ENCODE data around the gene THUMPD3. TPM values are rescaled to one million over a fixed set of nuclear protein-coding genes. Genes with fewer than 3 reads are reported as not detected.
A peak's percentile ranks its signal among the peaks of the same experiment; 100 is the strongest.

Gene THUMPD3
- total RNA-seq, 1 donor from 2014 or later = 32.7 TPM

DNA sequence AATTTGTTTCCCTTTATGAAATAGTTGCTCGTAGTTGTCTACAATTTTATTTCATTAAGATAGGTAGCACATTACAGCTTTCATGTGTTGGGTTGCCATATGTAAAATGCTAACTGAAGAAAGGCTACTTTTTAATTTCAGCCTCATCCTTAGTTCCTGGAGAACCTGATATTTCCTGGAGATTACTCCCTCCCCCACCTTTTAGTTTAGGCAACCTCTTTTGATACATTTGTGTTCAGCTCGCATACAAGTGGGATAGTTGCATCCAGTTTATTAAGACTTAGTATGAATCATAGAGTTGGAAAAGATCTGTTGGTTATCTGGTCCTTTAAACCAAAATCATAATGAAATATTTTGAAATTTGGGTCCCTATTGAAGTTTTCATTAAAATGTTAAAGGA, 40.6 kb downstream of the THUMPD3 start:
- H3K4me1 ChIP-seq (ENCODE audit: insufficient read depth, low read length) = peaks cover 43% of the 10 kb centered on the region
- H3K4me2 ChIP-seq (ENCODE audit: low read length) = peak overlapping the region; percentile 93

DNA sequence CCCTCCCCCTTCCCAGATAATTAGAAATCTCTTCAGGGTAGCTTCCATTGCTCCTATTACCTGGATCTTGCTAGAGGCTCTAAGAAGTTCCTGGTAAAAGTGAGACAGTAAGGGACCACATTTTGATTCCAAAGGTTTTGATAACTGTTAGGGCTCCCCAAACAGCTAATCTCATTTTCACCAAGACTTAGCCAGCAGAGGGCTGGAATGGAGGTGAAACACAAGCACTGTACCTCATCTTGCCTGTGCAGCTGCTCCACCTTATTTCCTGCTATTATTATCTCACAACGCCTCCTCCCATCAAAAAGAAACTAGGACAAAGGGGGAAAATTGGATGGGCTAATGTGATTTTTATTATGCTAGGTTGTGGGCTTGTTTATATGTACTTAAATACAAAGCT, 41.8 kb downstream of the THUMPD3 start:
- Histone ChIP-seq H4K20me1 (ENCODE audit: insufficient read depth, low read length) (peaks cover 98% of the 10 kb centered on the region), H3K79me2 (ENCODE audit: insufficient read depth, low read length) (peaks cover 100% of the 10 kb centered on the region), H3K4me1 (ENCODE audit: insufficient read depth, low read length) (peaks cover 43% of the 10 kb centered on the region), H3K4me3 (ENCODE audit: insufficient read depth, low read depth, low read length) (no peak overlapping the region), H3K4me2 (ENCODE audit: low read length) (peak overlapping the region; percentile 43), H3K27me3 (ENCODE audit: insufficient read depth, low read length) (no peaks in the 10 kb centered on the region), H3K9me3 (ENCODE audit: insufficient read depth, low read depth, low read length) (no peaks in the 10 kb centered on the region), H3K9ac (ENCODE audit: low read length) (no peak overlapping the region), H2AFZ (ENCODE audit: low read depth, low read length) (no peak overlapping the region), H3K36me3 (ENCODE audit: insufficient read depth, low read length) (no peaks in the 10 kb centered on the region), H3K27ac (ENCODE audit: low read depth, low read length) (no peak overlapping the region)
- peak overlapping the region; percentile 8 for H3K27ac Mint-ChIP-seq (ENCODE audit: unreplicated experiment)
- no peaks in the 10 kb centered on the region for H3K27me3 Mint-ChIP-seq (ENCODE audit: low read depth, unreplicated experiment)
- H3K4me3 Mint-ChIP-seq (ENCODE audit: unreplicated experiment) = peak overlapping the region; percentile 41
- FAIRE-seq = no peak
- H3K9me3 Mint-ChIP-seq (ENCODE audit: unreplicated experiment) = no peaks in the 10 kb centered on the region
- no peak for DNase-seq (ENCODE audit: low read depth)
- peaks cover 26% of the 10 kb centered on the region for H3K4me1 Mint-ChIP-seq (ENCODE audit: low read depth, unreplicated experiment)
- H3K36me3 Mint-ChIP-seq (ENCODE audit: low read depth, unreplicated experiment) = no peaks in the 10 kb centered on the region
- TF ChIP-seq, protein P1, sequence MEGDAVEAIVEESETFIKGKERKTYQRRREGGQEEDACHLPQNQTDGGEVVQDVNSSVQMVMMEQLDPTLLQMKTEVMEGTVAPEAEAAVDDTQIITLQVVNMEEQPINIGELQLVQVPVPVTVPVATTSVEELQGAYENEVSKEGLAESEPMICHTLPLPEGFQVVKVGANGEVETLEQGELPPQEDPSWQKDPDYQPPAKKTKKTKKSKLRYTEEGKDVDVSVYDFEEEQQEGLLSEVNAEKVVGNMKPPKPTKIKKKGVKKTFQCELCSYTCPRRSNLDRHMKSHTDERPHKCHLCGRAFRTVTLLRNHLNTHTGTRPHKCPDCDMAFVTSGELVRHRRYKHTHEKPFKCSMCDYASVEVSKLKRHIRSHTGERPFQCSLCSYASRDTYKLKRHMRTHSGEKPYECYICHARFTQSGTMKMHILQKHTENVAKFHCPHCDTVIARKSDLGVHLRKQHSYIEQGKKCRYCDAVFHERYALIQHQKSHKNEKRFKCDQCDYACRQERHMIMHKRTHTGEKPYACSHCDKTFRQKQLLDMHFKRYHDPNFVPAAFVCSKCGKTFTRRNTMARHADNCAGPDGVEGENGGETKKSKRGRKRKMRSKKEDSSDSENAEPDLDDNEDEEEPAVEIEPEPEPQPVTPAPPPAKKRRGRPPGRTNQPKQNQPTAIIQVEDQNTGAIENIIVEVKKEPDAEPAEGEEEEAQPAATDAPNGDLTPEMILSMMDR (IDR thresholded peaks at IDR 0.05; ENCODE audit: insufficient read depth, low read depth, low read length) = no peak
- no peak for TF ChIP-seq EZH2 (IDR thresholded peaks at IDR 0.05; ENCODE audit: insufficient read depth, low read length)

More for the DNA sequence above, 40.6 kb downstream of the THUMPD3 start:
- peak overlapping the region; percentile 99 for H3K4me3 Mint-ChIP-seq (ENCODE audit: unreplicated experiment)
- H3K9me3 Mint-ChIP-seq (ENCODE audit: unreplicated experiment) = no peaks in the 10 kb centered on the region
- no peak overlapping the region for H2AFZ ChIP-seq (ENCODE audit: low read depth, low read length)
- FAIRE-seq = no peak
- no peak overlapping the region for H3K4me3 ChIP-seq (ENCODE audit: insufficient read depth, low read depth, low read length)
- H3K27me3 Mint-ChIP-seq (ENCODE audit: low read depth, unreplicated experiment) = no peaks in the 10 kb centered on the region
- no peak overlapping the region for H3K27ac Mint-ChIP-seq (ENCODE audit: unreplicated experiment)
- H3K79me2 ChIP-seq (ENCODE audit: insufficient read depth, low read length) = peaks cover 100% of the 10 kb centered on the region
- peaks cover under 1% of the 10 kb centered on the region for H3K36me3 Mint-ChIP-seq (ENCODE audit: low read depth, unreplicated experiment)
- DNase-seq (ENCODE audit: low read depth) = no peak
- no peaks in the 10 kb centered on the region for H3K27me3 ChIP-seq (ENCODE audit: insufficient read depth, low read length)
- no peaks in the 10 kb centered on the region for H3K36me3 ChIP-seq (ENCODE audit: insufficient read depth, low read length)
- no peaks in the 10 kb centered on the region for H3K9me3 ChIP-seq (ENCODE audit: insufficient read depth, low read depth, low read length)
- no peak overlapping the region for H3K9ac ChIP-seq (ENCODE audit: low read length)
- H3K4me1 Mint-ChIP-seq (ENCODE audit: low read depth, unreplicated experiment) = peaks cover 26% of the 10 kb centered on the region
- no peak overlapping the region for H3K27ac ChIP-seq (ENCODE audit: low read depth, low read length)
- TF ChIP-seq, protein P1 (IDR thresholded peaks at IDR 0.05; ENCODE audit: insufficient read depth, low read depth, low read length) = no peak
- no peak for TF ChIP-seq EZH2 (IDR thresholded peaks at IDR 0.05; ENCODE audit: insufficient read depth, low read length)
- peaks cover 98% of the 10 kb centered on the region for H4K20me1 ChIP-seq (ENCODE audit: insufficient read depth, low read length)

DNA sequence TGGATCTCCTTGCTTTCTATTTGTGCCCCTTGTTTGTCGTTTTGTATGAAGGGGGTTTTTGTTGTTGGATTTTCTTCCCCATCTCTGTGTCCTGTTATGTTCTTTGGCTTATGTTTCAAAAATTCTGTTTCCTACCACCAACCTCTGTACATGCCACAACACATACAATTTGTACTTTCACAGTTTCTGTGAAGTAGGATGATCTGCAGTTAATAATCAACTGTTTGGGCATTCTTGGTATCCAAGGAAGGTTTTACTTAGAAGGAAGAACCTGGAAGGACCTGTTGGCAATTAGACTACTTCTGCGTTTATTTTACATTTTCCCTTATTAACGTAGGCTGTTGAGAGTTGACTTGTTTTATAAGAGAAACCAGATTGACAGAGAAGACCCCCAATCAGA, 42.9 kb downstream of the THUMPD3 start:
- TF ChIP-seq EZH2 (IDR thresholded peaks at IDR 0.05; ENCODE audit: insufficient read depth, low read length) = no peak
- TF ChIP-seq, protein P1 (IDR thresholded peaks at IDR 0.05; ENCODE audit: insufficient read depth, low read depth, low read length) = no peak
- Histone ChIP-seq H3K27ac (ENCODE audit: low read depth, low read length) (no peak overlapping the region), H3K4me1 (ENCODE audit: insufficient read depth, low read length) (peaks cover 34% of the 10 kb centered on the region), H3K27me3 (ENCODE audit: insufficient read depth, low read length) (no peaks in the 10 kb centered on the region), H3K36me3 (ENCODE audit: insufficient read depth, low read length) (no peaks in the 10 kb centered on the region), H4K20me1 (ENCODE audit: insufficient read depth, low read length) (peaks cover 98% of the 10 kb centered on the region), H3K4me2 (ENCODE audit: low read length) (no peak overlapping the region), H3K79me2 (ENCODE audit: insufficient read depth, low read length) (peaks cover 100% of the 10 kb centered on the region), H3K4me3 (ENCODE audit: insufficient read depth, low read depth, low read length) (no peak overlapping the region), H3K9me3 (ENCODE audit: insufficient read depth, low read depth, low read length) (no peaks in the 10 kb centered on the region), H2AFZ (ENCODE audit: low read depth, low read length) (no peak overlapping the region), H3K9ac (ENCODE audit: low read length) (no peak overlapping the region)
- Mint-ChIP-seq H3K4me3 (ENCODE audit: unreplicated experiment) (no peak overlapping the region), H3K27me3 (ENCODE audit: low read depth, unreplicated experiment) (no peaks in the 10 kb centered on the region), H3K36me3 (ENCODE audit: low read depth, unreplicated experiment) (no peaks in the 10 kb centered on the region), H3K4me1 (ENCODE audit: low read depth, unreplicated experiment) (peaks cover 26% of the 10 kb centered on the region), H3K9me3 (ENCODE audit: unreplicated experiment) (no peaks in the 10 kb centered on the region), H3K27ac (ENCODE audit: unreplicated experiment) (peak overlapping the region; percentile 0)
- DNase-seq (ENCODE audit: low read depth) = no peak
- FAIRE-seq = no peak

Data from astrocyte (in vitro differentiated cells and primary cell).